GM10266 (cell line): ENCODE results near the gene ZNF587B.
"Not testable (repeated sequence)": the region's sequence is repeated elsewhere in the genome, so short reads cannot be mapped to it uniquely, and the experiment has no call there.

Experiments
- DNase-seq: peaks from one replicate; pipeline ENCODE4 v3.0.0; 2012; ENCODE audit errors: extremely low spot score
- TF ChIP-seq, protein P1 (sequence below): IDR thresholded peaks from 2 replicates; pipeline ENCODE4 v1.5.1; 2012; ENCODE audit warnings: mild to moderate bottlenecking, low read depth; ENCODE audit not compliant: control insufficient read depth, insufficient read depth; ENCODE audit errors: missing control alignments

ZNF587B gene

DNA sequence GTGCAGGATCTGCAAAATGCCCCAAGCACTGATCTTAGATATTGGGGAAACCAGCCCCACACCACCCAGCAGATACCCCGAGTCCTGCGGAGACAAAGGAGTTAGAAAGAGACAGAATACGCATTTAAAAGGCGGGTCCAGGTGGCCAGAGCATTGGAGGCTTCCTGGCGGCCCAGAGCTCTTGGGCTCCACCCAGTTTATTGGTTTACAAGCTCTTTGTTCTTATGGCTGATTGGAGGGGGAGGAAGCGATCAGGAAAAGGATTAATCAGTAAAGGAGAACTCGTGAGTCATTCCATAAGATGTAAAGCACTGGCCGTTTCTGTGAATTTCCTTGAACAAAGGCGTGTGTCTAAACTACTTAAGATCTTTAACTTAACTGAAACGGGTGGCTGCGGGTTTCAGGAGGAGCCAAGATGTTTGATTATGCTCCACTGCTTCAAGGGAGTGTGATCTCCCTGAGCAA is 20.5 kb downstream of the ZNF587B start:
- no peak for DNase-seq
- TF ChIP-seq, protein P1, sequence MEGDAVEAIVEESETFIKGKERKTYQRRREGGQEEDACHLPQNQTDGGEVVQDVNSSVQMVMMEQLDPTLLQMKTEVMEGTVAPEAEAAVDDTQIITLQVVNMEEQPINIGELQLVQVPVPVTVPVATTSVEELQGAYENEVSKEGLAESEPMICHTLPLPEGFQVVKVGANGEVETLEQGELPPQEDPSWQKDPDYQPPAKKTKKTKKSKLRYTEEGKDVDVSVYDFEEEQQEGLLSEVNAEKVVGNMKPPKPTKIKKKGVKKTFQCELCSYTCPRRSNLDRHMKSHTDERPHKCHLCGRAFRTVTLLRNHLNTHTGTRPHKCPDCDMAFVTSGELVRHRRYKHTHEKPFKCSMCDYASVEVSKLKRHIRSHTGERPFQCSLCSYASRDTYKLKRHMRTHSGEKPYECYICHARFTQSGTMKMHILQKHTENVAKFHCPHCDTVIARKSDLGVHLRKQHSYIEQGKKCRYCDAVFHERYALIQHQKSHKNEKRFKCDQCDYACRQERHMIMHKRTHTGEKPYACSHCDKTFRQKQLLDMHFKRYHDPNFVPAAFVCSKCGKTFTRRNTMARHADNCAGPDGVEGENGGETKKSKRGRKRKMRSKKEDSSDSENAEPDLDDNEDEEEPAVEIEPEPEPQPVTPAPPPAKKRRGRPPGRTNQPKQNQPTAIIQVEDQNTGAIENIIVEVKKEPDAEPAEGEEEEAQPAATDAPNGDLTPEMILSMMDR, result no peak

DNA sequence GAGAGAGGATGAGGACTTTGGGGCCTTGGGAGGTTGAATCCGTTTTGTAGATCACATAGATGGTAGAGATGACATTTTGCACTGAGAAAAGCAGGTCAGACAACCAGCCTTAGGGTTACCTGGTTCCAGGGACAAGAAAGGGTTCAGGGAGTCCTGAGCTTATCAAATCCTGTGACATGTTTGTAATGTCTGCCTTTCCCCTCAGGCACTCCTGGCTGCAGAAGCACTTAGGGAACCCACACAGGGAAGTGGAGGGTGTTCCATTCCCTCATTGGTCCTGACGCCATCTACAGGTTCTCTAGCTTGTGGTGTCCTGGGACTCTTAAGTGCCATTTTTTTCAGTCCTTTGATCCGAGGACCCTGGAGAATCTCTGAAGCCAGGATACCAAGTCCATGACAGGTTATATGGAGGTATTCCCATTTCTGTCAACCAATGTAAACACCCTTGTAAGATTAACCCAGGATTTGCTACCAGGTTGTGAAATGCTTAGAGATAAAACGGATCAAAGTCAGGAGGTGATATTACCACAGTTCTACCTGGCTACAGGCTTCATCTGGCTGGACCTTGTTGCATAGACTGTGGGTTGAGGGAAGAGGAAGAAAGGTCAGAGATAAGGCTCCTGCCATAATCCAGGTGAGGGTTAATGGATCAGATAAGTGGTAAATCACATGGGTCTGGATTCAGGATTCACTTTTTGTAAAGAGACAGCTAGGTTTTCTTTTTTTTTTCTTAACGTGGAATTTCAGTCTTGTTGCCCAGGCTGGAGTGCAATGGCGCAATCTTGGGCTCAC is 21.9 kb downstream of the ZNF587B start:
- DNase-seq, result not testable (repeated sequence)

DNA sequence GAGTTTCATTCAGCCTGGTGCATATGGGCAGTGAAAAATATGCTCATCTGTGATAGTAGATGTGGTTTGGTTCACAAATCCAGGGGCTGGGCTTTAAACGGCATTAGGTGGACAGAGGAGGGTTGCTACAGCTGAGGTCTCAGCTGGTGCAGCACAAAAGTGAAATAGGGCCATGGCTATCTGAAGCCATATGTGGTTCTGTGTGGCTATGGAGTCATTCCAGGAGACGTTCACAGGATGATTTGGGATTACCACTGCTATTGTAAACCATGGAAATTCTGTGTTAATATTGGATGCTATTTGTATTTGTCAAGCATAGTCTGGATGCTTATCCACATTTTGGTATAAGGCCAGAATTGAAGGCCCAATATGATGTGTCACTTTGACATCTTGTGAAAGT is 24.0 kb downstream of the ZNF587B start:
- not testable (repeated sequence) for DNase-seq

DNA sequence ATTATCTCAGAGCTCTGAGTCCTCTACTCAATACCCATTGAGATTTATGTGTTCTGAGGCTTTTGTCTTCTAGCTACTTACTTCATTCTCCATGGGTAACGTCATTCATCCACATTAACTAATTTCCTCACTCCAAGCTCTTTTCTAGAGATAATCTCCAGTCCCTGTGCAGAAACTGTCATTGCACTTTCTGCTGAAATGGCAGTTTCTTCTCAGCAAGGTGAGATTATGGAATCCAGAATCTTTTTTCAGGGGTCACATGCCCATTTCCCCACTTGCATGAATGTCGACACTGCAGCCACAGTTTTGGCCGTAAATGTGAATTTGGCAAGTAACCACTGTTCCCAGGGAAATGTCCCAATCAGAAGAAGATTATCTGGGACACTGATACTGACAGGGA is 32.3 kb downstream of the ZNF587B start:
- not testable (repeated sequence) for DNase-seq

DNA sequence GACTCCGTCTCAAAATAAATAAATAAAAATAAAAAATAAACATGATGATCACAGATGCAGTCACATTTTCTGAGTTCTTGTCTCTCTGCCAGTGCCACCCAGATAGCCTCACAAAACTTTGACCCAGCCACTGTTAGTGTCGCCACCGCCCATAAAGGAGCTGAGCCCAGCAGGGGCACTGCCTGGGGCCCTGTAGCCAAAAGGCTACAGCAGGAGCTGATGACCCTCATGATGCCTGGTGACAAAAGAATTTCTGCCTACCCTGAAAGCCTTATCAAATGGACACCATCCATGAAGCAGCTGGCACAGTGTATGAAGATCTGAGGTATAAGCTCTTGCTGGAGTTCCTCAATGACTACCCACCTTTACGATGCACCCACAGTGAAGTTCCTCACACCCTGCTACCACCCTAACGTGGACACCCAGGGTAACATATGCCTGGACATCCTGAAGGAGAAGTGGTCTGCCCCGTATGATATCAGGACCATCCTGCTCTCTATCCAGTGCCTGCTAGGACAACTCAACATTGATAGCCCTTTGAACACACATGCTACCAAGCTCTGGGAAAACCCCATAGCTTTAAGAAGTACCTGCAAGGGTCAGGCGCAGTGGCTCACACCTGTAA is 37.9 kb downstream of the ZNF587B start:
- DNase-seq, result no peak
- TF ChIP-seq, protein P1, result no peak

DNA sequence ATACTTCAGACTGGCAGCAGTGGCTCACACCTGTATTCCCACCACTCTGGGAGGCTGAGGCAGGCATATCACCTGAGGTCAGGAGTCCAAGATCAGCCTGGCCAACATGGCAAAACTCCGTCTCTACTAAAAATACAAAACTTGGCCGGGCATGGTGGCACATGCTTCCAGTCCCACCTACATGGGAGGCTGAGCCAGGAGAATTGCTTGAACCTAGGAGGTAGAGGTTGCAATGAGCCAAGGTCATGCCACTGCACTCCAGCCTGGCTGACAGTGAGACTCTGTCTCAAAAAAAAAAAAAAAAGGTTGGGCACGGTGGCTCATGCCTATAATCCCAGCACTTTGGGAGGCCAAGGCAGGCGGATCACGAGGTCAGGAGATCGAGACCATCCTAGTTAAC is 39.6 kb downstream of the ZNF587B start:
- DNase-seq, result not testable (repeated sequence)

DNA sequence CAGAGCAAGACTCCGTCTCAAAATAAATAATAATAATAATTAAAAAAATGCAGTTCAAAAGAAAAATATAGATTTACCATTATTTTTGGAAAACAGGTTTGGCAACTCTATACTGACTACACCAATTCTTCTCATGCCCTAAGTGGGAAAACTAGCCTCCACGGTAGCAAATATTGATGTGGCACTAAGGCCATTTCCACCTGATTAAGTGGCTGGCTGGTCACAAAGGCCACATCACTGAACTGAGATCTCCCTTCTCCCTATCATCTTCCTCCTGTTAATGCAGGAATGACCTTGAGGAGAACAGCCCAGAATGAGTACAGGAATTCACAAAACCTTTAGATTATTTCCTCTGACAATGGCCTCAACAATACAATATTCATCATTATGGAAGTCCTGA is 40.1 kb downstream of the ZNF587B start:
- TF ChIP-seq, protein P1, result no peak
- DNase-seq, result no peak

DNA sequence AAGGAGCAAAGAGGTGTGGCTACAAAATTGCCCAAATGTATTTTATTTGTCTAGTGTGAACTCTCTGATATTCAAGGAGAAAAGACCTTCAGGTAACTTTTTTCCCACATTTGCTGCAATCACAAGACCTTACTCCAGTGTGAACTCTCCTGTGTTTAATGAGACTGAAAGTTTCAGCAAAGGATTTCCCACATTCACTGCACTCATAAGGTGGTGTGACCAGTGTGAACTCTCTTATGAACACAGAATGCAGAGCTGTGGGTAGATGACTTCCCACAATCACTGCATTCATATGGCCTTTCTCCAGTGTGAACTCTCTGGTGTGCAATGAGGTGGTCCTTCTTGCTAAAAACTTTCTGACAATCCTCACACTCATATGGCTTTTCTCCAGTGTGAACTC is 42.4 kb downstream of the ZNF587B start:
- DNase-seq, result no peak
- TF ChIP-seq, protein P1, result no peak

DNA sequence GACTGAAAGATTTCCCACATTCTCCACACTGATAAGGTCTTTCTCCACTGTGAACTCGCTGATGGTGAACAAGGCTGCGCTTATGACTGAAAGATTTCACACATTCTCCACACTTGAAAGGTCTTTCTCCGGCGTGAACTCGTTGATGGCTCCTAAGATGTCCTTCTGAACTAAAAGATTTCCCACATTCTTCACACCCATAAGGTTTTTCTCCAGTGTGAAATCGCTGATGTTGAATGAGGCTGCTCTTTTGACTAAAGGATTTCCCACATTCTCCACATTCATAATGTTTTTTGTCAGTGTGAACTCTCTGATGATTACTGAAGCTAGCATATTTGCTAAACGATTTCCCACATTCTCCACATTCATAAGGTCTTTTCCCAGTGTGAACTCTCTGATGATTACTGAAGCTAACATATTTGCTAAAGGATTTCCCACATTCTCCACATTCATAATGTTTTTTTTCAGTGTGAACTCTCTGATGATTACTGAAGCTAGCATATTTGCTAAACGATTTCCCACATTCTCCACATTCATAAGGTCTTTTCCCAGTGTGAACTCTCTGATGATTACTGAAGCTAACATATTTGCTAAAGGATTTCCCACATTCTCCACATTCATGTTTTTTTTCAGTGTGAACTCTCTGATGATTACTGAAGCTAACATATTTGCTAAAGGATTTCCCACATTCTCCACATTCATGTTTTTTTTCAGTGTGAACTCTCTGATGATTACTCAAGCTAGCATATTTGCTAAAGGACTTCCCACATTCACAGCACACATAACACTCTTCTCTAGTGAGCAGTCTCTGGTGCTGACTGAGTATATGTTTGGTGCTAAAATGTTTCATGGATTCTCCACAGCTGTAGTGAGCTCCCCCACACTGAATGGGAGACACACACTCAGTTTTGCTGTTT is 44.0 kb downstream of the ZNF587B start:
- DNase-seq, result not testable (repeated sequence)

DNA sequence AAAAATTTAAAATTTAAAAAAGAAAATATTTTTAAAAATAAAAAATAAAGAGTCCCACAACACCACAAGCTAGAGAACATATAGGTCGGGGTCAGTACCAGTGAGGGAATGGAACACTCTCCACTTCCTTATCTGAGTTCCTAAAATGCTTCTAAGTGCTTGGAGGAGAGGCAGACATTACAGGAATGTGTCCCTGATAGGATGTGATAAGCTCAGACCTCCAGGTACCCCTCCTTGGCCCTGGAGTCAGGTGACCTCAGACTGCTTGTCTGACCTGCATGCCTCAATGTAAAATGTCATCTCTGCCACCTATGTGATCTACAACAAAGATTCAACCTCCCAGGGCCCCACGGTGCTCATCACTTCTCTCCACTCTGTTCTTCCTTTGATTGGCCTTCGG is 55.9 kb downstream of the ZNF587B start:
- TF ChIP-seq, protein P1, result no peak
- no peak for DNase-seq
